SU-DHL-6 (cell line): ENCODE data around the gene DNAH7.

ENCODE experiments used
- H2AFZ ChIP-seq: fragments of 200-600 bp; sonication (generic); 2 replicates; pipeline ENCODE4 v1.6.1; 2014; ENCODE audit warnings: low read depth, mild to moderate bottlenecking, moderate library complexity, mixed read lengths, antibody characterized with exemption, low read length; ENCODE audit not compliant: severe bottlenecking
- H3F3A ChIP-seq: fragments of 200-600 bp; shearing (Covaris generic); 2 replicates; pipeline ENCODE4 v1.6.0; 2016; ENCODE audit warnings: antibody characterized with exemption, mild to moderate bottlenecking; ENCODE audit not compliant: insufficient read depth
- H3K27ac ChIP-seq: fragments of 200-600 bp; sonication (generic); 2 replicates; pipeline ENCODE4 v1.5.1; 2016; ENCODE audit warnings: low read depth, mild to moderate bottlenecking, low read length, moderate library complexity, mixed read lengths
- H3K27me3 ChIP-seq: fragments of 200-600 bp; sonication (generic), shearing (Covaris generic); 2 replicates; pipeline ENCODE4 v1.6.0; 2014; ENCODE audit warnings: mild to moderate bottlenecking, low read length
- H3K36me3 ChIP-seq: fragments of 200-600 bp; sonication (generic); 2 replicates; pipeline ENCODE4 v1.6.1; 2014; ENCODE audit warnings: mild to moderate bottlenecking, low read length, mixed read lengths
- H3K4me2 ChIP-seq: fragments of 300-600, 200-600 bp; shearing (Covaris generic), sonication (generic); 2 replicates; pipeline ENCODE4 v1.6.0; 2014; ENCODE audit warnings: low read length, low read depth, mild to moderate bottlenecking; ENCODE audit not compliant: poor library complexity, severe bottlenecking
- H3K4me3 ChIP-seq: fragments of 200-600 bp; sonication (generic); 2 replicates; pipeline ENCODE4 v1.5.1; 2014; ENCODE audit warnings: antibody characterized with exemption, low read length, mild to moderate bottlenecking, mixed read lengths; ENCODE audit not compliant: insufficient read depth, poor library complexity, severe bottlenecking
- H3K79me2 ChIP-seq: fragments of 200-600 bp; sonication (generic); 2 replicates; pipeline ENCODE4 v1.6.1; 2014; ENCODE audit warnings: mild to moderate bottlenecking, low read length, moderate library complexity; ENCODE audit not compliant: insufficient read depth
- H3K9ac ChIP-seq: fragments of 200-600 bp; sonication (generic); 2 replicates; pipeline ENCODE4 v1.7.0; 2014; ENCODE audit warnings: mild to moderate bottlenecking, low read length
- H3K9me2 ChIP-seq: fragments of 200-600 bp; sonication (generic); replicated peaks from 2 replicates; pipeline ENCODE4 v1.6.1; 2014; ENCODE audit warnings: low read length; ENCODE audit not compliant: insufficient read depth
- H3K9me3 ChIP-seq: fragments of 200-600 bp; sonication (generic); 2 replicates; pipeline ENCODE4 v1.6.1; 2014; ENCODE audit warnings: low read length, mixed read lengths; ENCODE audit not compliant: insufficient read depth
- H4K20me1 ChIP-seq: fragments of 200-600 bp; sonication (generic); 2 replicates; pipeline ENCODE4 v1.6.1; 2014; ENCODE audit warnings: low read depth, mild to moderate bottlenecking, antibody characterized with exemption, low read length, moderate library complexity, mixed read lengths
- CTCF ChIP-seq: fragments of 200-600 bp; sonication (generic); IDR thresholded peaks from one replicate; pipeline ENCODE4 v1.5.1; 2017; ENCODE audit warnings: antibody characterized with exemption, mild to moderate bottlenecking, low read length, moderate library complexity; ENCODE audit not compliant: insufficient read depth, poor library complexity, severe bottlenecking
- EZH2phosphoT487 ChIP-seq: fragments of 200-600 bp; sonication (generic), shearing (Covaris generic); conservative IDR thresholded peaks from 2 replicates; pipeline ENCODE4 v1.6.1; 2018; ENCODE audit warnings: mild to moderate bottlenecking, antibody characterized with exemption, low read length, moderate library complexity, mixed read lengths

DNAH7 gene

GRCh38 chr2:196104066-196104465 is 35.4 kb upstream of the DNAH7 start:
- Histone ChIP-seq H3K9me3 (no peaks in the 10 kb centered on the region), H3F3A (no peaks in the 10 kb centered on the region), H2AFZ (no peak overlapping the region), H3K27me3 (no peaks in the 10 kb centered on the region), H3K36me3 (no peaks in the 10 kb centered on the region), H3K4me2 (no peak overlapping the region), H3K4me3 (no peak overlapping the region), H3K27ac (no peak overlapping the region), H4K20me1 (no peaks in the 10 kb centered on the region), H3K9ac (no peak overlapping the region), H3K79me2 (no peaks in the 10 kb centered on the region), H3K9me2 (no peaks in the 10 kb centered on the region)
- TF ChIP-seq EZH2phosphoT487 (no peak), CTCF (no peak)

GRCh38 chr2:196103626-196104025 is 35.0 kb upstream of the DNAH7 start:
- Histone ChIP-seq H2AFZ (no peak overlapping the region), H3K4me2 (no peak overlapping the region), H3K9me3 (no peaks in the 10 kb centered on the region)

GRCh38 chr2:196101325-196101991 is 32.8 kb upstream of the DNAH7 start:
- Histone ChIP-seq H3K4me2 (no peak overlapping the region), H4K20me1 (no peaks in the 10 kb centered on the region), H3K27ac (no peak overlapping the region), H3K4me3 (no peak overlapping the region), H3K9ac (no peak overlapping the region), H3K9me2 (no peaks in the 10 kb centered on the region), H3K79me2 (no peaks in the 10 kb centered on the region), H2AFZ (no peak overlapping the region), H3K27me3 (no peaks in the 10 kb centered on the region), H3K36me3 (no peaks in the 10 kb centered on the region), H3F3A (no peaks in the 10 kb centered on the region), H3K9me3 (no peaks in the 10 kb centered on the region)
- no peak for TF ChIP-seq EZH2phosphoT487
- no peak for TF ChIP-seq CTCF

More at GRCh38 chr2:196103626-196104025, 35.0 kb upstream of the DNAH7 start:
- no peaks in the 10 kb centered on the region for H4K20me1 ChIP-seq
- TF ChIP-seq CTCF: no peak
- TF ChIP-seq EZH2phosphoT487: no peak
- H3K4me3 ChIP-seq: no peak overlapping the region
- H3F3A ChIP-seq: no peaks in the 10 kb centered on the region
- H3K9me2 ChIP-seq: no peaks in the 10 kb centered on the region
- no peaks in the 10 kb centered on the region for H3K79me2 ChIP-seq
- H3K27ac ChIP-seq: no peak overlapping the region
- H3K36me3 ChIP-seq: no peaks in the 10 kb centered on the region
- no peak overlapping the region for H3K9ac ChIP-seq
- no peaks in the 10 kb centered on the region for H3K27me3 ChIP-seq
